Large intestine (tissue), 12 donors: ENCODE data around the gene NFKBIA. TPM values are rescaled to one million over a fixed set of nuclear protein-coding genes. Genes with fewer than 3 reads are reported as not detected.
A peak's percentile ranks its signal among the peaks of the same experiment; 100 is the strongest.
"Not testable (repeated sequence)": the region's sequence is repeated elsewhere in the genome, so short reads cannot be mapped to it uniquely, and the experiment has no call there.

ENCODE experiments used
- DNase-seq, 2 donors: peaks; one replicate each; pipeline versions ENCODE4 v3.0.0 to v3.0.0-alpha.2; 2013
- H3K27ac ChIP-seq: one replicate; pipeline ENCODE4 v1.5.1; 2013; ENCODE audit warnings: low read length
- H3K27me3 ChIP-seq: 2 replicates; pipeline ENCODE4 v1.6.1; 2013; ENCODE audit warnings: low read length; ENCODE audit not compliant: control insufficient read depth, insufficient read depth
- H3K36me3 ChIP-seq: 2 replicates; pipeline ENCODE4 v1.6.1; 2013; ENCODE audit warnings: low read length; ENCODE audit not compliant: control insufficient read depth, insufficient read depth
- H3K4me1 ChIP-seq: one replicate; pipeline ENCODE4 v1.6.1; 2013; ENCODE audit warnings: low read length; ENCODE audit not compliant: control insufficient read depth, insufficient read depth
- H3K4me3 ChIP-seq: one replicate; pipeline ENCODE4 v1.5.1; 2013; ENCODE audit warnings: low read length
- H3K9me3 ChIP-seq: one replicate; pipeline ENCODE4 v1.6.1; 2013; ENCODE audit warnings: mild to moderate bottlenecking, low read depth, low read length, moderate library complexity; ENCODE audit not compliant: control insufficient read depth
- WGBS: methylation state at CpG from one replicate; pipeline ENCODE4 v1.1.5; 2013; ENCODE audit warnings: low lambda C conversion rate; ENCODE audit not compliant: insufficient coverage; 5-methylcytosine and 5-hydroxymethylcytosine counted together
- long read RNA-seq, 11 donors: transcript quantifications; one replicate each; lab custom pipeline, GENCODE V29; 2026
- polyA plus RNA-seq: library from polyadenylated mRNA; unstranded; fragments of 120-200 nt; gene quantifications from one replicate; pipeline ENCODE4 v1.2.1, GENCODE V29; 2013

NFKBIA gene, protein sequence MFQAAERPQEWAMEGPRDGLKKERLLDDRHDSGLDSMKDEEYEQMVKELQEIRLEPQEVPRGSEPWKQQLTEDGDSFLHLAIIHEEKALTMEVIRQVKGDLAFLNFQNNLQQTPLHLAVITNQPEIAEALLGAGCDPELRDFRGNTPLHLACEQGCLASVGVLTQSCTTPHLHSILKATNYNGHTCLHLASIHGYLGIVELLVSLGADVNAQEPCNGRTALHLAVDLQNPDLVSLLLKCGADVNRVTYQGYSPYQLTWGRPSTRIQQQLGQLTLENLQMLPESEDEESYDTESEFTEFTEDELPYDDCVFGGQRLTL
- 118 TPM for polyA plus RNA-seq
- long read RNA-seq, donor 1, transcript NFKBIA-201 (6 exons, 1,558 nt) = major isoform, 17 of 31 reads
- long read RNA-seq, donor 1, partial matches to known transcripts = 11 of 31 reads
- long read RNA-seq, donor 1, other reads (novel, unspliced or antisense) = 0 of 31 reads
- long read RNA-seq, donor 2, transcript NFKBIA-201 (6 exons, 1,558 nt) = major isoform, 38 of 74 reads
- long read RNA-seq, donor 2, partial matches to known transcripts = 28 of 74 reads
- long read RNA-seq, donor 2, other reads (novel, unspliced or antisense) = 0 of 74 reads
- long read RNA-seq, donor 3 = 0 reads
- long read RNA-seq, donor 4, partial matches to known transcripts = 0 of 5 reads
- long read RNA-seq, donor 4, other reads (novel, unspliced or antisense) = 0 of 5 reads
- long read RNA-seq, donor 5, transcript NFKBIA-201 (6 exons, 1,558 nt) = major isoform, 17 of 27 reads
- long read RNA-seq, donor 5, partial matches to known transcripts = 6 of 27 reads
- long read RNA-seq, donor 5, other reads (novel, unspliced or antisense) = 0 of 27 reads
- long read RNA-seq, donor 6, transcript NFKBIA-201 (6 exons, 1,558 nt) = major isoform, 71 of 105 reads
- long read RNA-seq, donor 6, transcript NFKBIA-209 (5 exons, 1,537 nt) = minor isoform, 6 of 105 reads
- long read RNA-seq, donor 6, partial matches to known transcripts = 24 of 105 reads
- long read RNA-seq, donor 6, other reads (novel, unspliced or antisense) = 0 of 105 reads
- long read RNA-seq, donor 7, transcript NFKBIA-201 (6 exons, 1,558 nt) = major isoform, 16 of 20 reads
- long read RNA-seq, donor 7, partial matches to known transcripts = 0 of 20 reads
- long read RNA-seq, donor 7, other reads (novel, unspliced or antisense) = 0 of 20 reads
- long read RNA-seq, donor 8, transcript NFKBIA-201 (6 exons, 1,558 nt) = major isoform, 52 of 86 reads
- long read RNA-seq, donor 8, transcript NFKBIA-209 (5 exons, 1,537 nt) = minor isoform, 10 of 86 reads
- long read RNA-seq, donor 8, partial matches to known transcripts = 20 of 86 reads
- long read RNA-seq, donor 8, other reads (novel, unspliced or antisense) = 0 of 86 reads
- long read RNA-seq, donor 9, transcript NFKBIA-209 (5 exons, 1,537 nt) = minor isoform, 5 of 70 reads
- long read RNA-seq, donor 9, transcript NFKBIA-201 (6 exons, 1,558 nt) = major isoform, 37 of 70 reads
- long read RNA-seq, donor 9, partial matches to known transcripts = 23 of 70 reads
- long read RNA-seq, donor 9, other reads (novel, unspliced or antisense) = 0 of 70 reads
- long read RNA-seq, donor 10, transcript NFKBIA-209 (5 exons, 1,537 nt) = minor isoform, 5 of 56 reads
- long read RNA-seq, donor 10, transcript NFKBIA-201 (6 exons, 1,558 nt) = major isoform, 32 of 56 reads
- long read RNA-seq, donor 10, partial matches to known transcripts = 18 of 56 reads
- long read RNA-seq, donor 10, other reads (novel, unspliced or antisense) = 0 of 56 reads
- long read RNA-seq, donor 11, transcript NFKBIA-201 (6 exons, 1,558 nt) = major isoform, 30 of 46 reads
- long read RNA-seq, donor 11, partial matches to known transcripts = 15 of 46 reads
- long read RNA-seq, donor 11, other reads (novel, unspliced or antisense) = 0 of 46 reads

DNA sequence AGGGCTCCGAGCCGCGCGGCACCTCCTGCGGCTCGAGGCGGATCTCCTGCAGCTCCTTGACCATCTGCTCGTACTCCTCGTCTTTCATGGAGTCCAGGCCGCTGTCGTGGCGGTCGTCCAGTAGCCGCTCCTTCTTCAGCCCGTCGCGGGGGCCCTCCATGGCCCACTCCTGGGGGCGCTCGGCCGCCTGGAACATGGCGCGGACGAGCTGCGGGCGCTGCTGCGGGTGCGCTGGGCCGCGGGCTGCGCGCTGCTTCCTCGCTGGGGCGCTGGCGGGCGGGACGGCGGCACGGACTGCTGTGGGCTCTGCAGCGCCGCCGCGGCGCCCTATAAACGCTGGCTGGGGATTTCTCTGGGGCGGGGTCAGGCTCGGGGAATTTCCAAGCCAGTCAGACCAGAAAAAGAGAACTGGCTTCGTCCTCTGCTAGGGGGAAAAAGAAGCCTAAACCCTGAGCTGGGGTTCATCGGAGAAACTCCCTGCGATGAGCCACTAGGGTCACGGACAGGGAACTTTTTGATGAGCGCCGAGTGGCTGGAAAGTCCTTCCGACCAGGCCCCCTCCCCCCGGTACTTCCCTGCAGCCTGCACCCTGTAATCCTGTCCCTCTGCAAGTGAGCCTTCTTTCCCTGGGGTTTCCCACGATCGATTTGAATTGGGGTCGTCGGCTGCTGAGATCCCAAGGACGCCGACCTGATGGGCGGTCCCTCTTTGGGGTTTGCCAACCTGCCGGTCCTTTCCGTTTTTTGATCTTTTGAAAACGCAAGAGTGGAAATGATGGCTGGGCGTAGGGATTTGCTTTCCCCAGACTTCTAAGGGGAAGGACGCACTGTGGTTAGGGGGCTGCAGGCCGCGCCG is at the start of gene NFKBIA:
Gene NFKBIA (minus strand): TSS at position 301 of the 855 bp plus-strand sequence. CDS start 105 bp downstream, at position 196.
- Histone ChIP-seq H3K36me3 (peaks cover 37% of the 10 kb centered on the region), H3K27me3 (no peaks in the 10 kb centered on the region), H3K4me1 (peaks cover 37% of the 10 kb centered on the region), H3K9me3 (no peaks in the 10 kb centered on the region), H3K27ac (peak within 1 kb of the TSS; percentile 99), H3K4me3 (peak within 1 kb of the TSS; percentile 95)
- DNase-seq = peak; percentile 84 to 94
- no CpG with 5 or more reads among the region's 69 CpGs for WGBS

DNA sequence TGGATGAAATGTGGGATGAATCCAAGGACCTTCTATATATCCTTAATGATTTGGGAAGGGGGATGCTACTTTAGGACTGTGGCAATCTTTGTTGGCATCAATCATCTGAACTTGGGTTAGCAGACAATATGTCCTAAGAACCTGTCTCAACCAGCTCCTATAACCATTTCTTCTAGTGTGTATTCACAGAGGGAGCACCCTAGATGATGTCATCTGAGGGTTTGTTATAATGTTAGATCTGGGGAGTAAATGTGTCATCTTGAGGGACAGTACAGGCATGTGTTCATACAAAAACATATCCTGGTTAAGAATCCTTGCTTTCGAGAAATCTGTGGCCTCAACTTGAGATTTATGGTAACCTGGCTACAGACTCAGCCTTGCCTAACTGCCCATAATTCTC is 41.9 kb upstream of the NFKBIA start:
- H3K27ac ChIP-seq = no peak overlapping the region
- no CpG with 5 or more reads among the region's 1 CpG for WGBS
- no peak overlapping the region for H3K4me3 ChIP-seq
- H3K4me1 ChIP-seq = no peaks in the 10 kb centered on the region
- no peaks in the 10 kb centered on the region for H3K36me3 ChIP-seq
- H3K9me3 ChIP-seq = no peaks in the 10 kb centered on the region
- DNase-seq = no peak
- H3K27me3 ChIP-seq = no peaks in the 10 kb centered on the region

DNA sequence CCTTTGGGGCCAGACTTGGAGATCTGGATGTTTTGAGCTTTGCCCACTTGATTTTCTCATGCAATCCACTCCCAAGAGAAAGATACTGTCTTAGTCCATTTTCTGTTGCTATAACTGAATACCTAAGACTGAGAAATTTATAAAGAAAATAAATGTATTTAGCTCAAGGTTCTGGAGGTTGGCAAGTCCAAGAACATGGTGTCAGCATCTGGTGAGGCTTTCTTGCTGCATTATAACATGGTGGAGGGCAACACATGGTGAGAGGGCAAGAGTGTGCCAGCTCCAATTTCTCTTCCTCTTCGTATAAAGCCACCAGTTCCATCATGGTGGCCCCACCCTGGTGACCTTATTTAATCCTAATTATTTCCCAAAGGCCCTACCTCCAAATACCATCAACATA is 39.6 kb upstream of the NFKBIA start:
- no peaks in the 10 kb centered on the region for H3K4me1 ChIP-seq
- no CpG with 5 or more reads among the region's 1 CpG for WGBS

DNA sequence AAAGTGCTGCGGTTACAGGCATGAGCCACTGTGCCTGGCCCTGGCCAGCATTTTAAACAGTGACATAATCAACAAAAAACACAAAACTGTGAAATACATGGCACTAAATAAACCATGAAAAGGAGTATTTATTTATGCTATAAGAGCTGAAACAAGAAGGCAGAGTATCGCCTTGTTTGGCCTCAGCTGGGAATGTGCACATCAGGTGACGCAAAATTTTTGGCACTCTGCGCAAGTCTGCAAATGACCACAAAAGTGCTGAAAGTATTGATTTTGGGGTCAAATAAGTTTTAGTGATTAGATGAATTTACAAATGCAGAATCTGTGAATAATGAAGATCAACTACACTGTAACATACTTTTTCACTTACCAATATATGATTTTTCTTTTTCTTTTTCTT is 36.6 kb upstream of the NFKBIA start:
- no peaks in the 10 kb centered on the region for H3K9me3 ChIP-seq
- 100% methylated on average over 1 of the region's 4 CpGs for WGBS
- H3K4me3 ChIP-seq = no peak overlapping the region
- no peak overlapping the region for H3K27ac ChIP-seq
- no peaks in the 10 kb centered on the region for H3K36me3 ChIP-seq
- no peaks in the 10 kb centered on the region for H3K27me3 ChIP-seq
- no peaks in the 10 kb centered on the region for H3K4me1 ChIP-seq
- no peak for DNase-seq

More for the DNA sequence above, 39.6 kb upstream of the NFKBIA start:
- Histone ChIP-seq H3K36me3 (no peaks in the 10 kb centered on the region), H3K4me3 (no peak overlapping the region), H3K27me3 (no peaks in the 10 kb centered on the region), H3K27ac (no peak overlapping the region), H3K9me3 (no peaks in the 10 kb centered on the region)
- DNase-seq = no peak

DNA sequence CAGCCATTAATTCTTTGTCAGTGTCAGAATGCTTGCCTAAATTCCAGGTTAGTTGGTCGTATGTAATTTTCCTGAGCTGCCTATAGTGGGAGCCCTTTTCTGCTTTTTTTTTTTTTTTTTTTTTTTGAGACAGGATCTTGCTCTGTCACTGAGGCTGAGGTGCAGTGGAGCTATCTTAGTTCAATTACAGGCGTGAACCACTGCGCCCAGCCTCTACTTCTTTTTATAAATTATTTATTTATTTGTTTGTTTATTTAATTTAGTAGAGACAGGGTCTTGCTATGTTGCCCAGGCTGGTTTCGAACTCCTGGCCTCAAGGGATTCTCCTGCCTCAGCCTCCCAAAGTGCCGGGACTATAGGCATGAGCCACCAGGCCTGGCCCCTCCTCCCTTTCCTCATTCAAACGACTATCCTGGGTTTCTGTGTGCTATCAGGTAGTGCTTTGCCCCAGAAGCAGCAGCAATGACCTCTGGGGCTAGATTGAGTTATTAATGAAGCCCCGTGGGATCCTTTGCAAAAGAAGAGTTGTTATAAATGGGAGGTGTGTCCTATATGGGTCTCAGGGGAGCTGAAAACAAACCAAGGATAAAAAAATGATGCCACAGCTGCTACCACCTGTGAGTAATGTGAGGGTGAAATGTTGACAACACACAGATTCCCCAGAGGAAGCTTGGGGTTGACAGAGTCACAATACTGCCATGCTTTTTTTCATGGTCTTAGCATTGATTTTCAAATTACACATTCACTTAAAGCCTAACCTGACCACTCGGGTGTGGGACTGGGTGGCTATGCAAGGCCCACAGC is 34.6 kb upstream of the NFKBIA start:
- H3K4me3 ChIP-seq = no peak overlapping the region
- H3K4me1 ChIP-seq = no peaks in the 10 kb centered on the region
- H3K9me3 ChIP-seq = no peaks in the 10 kb centered on the region
- no peaks in the 10 kb centered on the region for H3K27me3 ChIP-seq
- H3K36me3 ChIP-seq = no peaks in the 10 kb centered on the region
- WGBS = 0% methylated on average over 1 of the region's 8 CpGs
- no peak for DNase-seq
- H3K27ac ChIP-seq = no peak overlapping the region

DNA sequence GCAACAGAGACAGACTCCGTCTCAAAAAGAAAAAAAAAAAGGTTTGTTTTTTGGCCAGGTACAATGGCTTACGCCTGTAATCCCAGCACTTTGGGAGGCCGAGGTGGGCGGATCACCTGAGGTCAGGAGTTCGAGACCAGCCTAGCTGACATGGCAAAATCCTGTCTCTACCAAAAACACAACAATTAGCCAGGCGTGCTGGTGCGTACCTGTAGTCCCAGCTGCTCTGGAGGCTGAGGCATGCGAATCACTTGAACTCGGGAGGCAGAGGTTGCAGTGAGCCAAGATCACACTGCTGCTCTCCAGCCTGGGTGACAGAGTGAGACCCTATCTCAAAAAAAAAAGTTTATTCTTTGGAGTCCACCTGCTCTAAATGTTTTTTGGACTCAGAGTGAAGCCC is 33.9 kb upstream of the NFKBIA start:
- DNase-seq, H3K4me3 ChIP-seq, H3K27me3 ChIP-seq, H3K36me3 ChIP-seq, H3K27ac ChIP-seq, H3K9me3 ChIP-seq, H3K4me1 ChIP-seq: not testable (repeated sequence)
- no CpG with 5 or more reads among the region's 9 CpGs for WGBS

DNA sequence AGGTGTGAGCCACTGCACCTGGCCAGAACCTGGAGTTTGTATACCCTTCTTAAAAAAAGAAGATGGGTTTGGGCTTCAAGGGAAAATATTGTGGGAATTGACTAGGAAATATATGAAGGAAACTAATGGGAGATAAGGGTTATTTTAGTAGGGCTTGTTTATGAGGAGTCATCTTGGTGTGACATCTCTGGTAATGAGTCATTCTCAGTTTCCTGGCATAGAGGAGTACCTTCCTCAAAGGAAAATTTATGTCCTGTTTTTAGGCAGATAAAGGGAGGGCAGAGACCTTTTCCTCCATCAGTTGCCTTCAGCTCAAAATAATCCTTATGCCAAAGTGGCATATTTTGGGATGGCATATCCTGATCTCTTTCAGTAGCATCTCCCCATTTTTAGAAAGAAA is 30.6 kb upstream of the NFKBIA start:
- DNase-seq = no peak
- no peaks in the 10 kb centered on the region for H3K9me3 ChIP-seq
- no peaks in the 10 kb centered on the region for H3K36me3 ChIP-seq
- no peak overlapping the region for H3K4me3 ChIP-seq
- no peak overlapping the region for H3K27ac ChIP-seq
- no peaks in the 10 kb centered on the region for H3K27me3 ChIP-seq
- H3K4me1 ChIP-seq = no peaks in the 10 kb centered on the region

DNA sequence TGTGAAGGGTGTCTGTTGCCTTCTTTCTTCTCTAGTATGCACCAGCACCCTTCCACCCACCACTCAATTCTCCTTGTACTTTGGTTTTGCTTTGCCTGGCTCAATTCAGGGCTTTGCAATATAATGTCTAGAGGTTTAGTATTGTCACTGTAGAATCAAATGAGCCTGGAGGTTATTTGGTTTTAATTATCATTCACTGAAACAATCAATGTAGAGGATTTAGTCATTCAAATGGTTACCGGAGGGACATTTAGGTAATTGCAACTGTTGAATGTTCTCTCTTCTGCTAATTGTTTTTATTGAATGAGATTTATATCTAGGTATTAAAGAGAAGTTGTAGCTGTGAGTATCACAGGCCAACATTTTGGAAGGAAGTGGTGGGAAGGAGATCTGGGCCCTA is 29.3 kb upstream of the NFKBIA start:
- WGBS = no CpG with 5 or more reads among the region's 1 CpG
- Histone ChIP-seq H3K4me1 (no peaks in the 10 kb centered on the region), H3K27me3 (no peaks in the 10 kb centered on the region), H3K36me3 (no peaks in the 10 kb centered on the region), H3K4me3 (no peak overlapping the region), H3K27ac (no peak overlapping the region), H3K9me3 (no peaks in the 10 kb centered on the region)
- DNase-seq = no peak
